GM20000 (cell line): ENCODE results near the gene ELP1.
A peak's percentile ranks its signal among the peaks of the same experiment; 100 is the strongest.

Experiments
- DNase-seq: peaks from one replicate; pipeline ENCODE4 v3.0.0; 2012; ENCODE audit warnings: low spot score
- CTCF ChIP-seq: IDR thresholded peaks from 2 replicates; pipeline ENCODE4 v1.5.1; 2012; ENCODE audit warnings: mild to moderate bottlenecking, control low read depth; ENCODE audit errors: extremely low read depth, missing control alignments

Gene ELP1

GRCh38 chr9:108967916-108968315 lies 34.0 kb upstream of the ELP1 start:
- no peak for TF ChIP-seq CTCF
- DNase-seq = no peak

- DNase-seq = no peak
- no peak for TF ChIP-seq CTCF
Observed at GRCh38 chr9:108963459-108964143, 29.7 kb upstream of the ELP1 start.

- no peak for DNase-seq
- TF ChIP-seq CTCF = no peak
Observed at GRCh38 chr9:108961151-108961550, 27.2 kb upstream of the ELP1 start.

- no peak for DNase-seq
- TF ChIP-seq CTCF = no peak
Observed at GRCh38 chr9:108960331-108960730, 26.4 kb upstream of the ELP1 start.

GRCh38 chr9:108956631-108957026 lies 22.7 kb upstream of the ELP1 start:
- no peak for DNase-seq
- TF ChIP-seq CTCF = no peak

- no peak for TF ChIP-seq CTCF
- DNase-seq = no peak
Observed at GRCh38 chr9:108956022-108956630, 22.2 kb upstream of the ELP1 start.

- peak; percentile 31 for DNase-seq
- TF ChIP-seq CTCF = peak; percentile 36
Observed at GRCh38 chr9:108953983-108954574, 20.2 kb upstream of the ELP1 start.
